HG03175 (cell line): ENCODE results near the gene LRRC8A.
"Not testable (repeated sequence)": the region's sequence is repeated elsewhere in the genome, so short reads cannot be mapped to it uniquely, and the experiment has no call there.

Experiments used
- ATAC-seq: cut with Tn5 transposase; IDR thresholded peaks from one replicate; pipeline ENCODE4 v1.9.1; 2021; ENCODE audit warnings: mild to moderate bottlenecking, moderate library complexity; ENCODE audit not compliant: unreplicated experiment

The LRRC8A gene

DNA sequence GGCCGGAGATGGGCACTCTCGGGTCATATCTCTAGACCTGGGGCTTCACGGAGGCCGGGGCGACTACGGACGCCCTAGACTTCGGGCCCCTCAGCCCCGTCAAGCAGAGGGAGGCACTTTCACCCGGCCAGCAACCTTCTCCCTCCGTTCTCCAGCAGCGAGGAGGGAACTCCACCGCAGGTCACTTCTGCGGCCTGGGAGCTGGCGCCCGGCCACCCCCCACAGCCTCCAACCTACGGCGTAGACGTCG, 65.3 kb downstream of the LRRC8A start:
- peak; percentile 27 for ATAC-seq

DNA sequence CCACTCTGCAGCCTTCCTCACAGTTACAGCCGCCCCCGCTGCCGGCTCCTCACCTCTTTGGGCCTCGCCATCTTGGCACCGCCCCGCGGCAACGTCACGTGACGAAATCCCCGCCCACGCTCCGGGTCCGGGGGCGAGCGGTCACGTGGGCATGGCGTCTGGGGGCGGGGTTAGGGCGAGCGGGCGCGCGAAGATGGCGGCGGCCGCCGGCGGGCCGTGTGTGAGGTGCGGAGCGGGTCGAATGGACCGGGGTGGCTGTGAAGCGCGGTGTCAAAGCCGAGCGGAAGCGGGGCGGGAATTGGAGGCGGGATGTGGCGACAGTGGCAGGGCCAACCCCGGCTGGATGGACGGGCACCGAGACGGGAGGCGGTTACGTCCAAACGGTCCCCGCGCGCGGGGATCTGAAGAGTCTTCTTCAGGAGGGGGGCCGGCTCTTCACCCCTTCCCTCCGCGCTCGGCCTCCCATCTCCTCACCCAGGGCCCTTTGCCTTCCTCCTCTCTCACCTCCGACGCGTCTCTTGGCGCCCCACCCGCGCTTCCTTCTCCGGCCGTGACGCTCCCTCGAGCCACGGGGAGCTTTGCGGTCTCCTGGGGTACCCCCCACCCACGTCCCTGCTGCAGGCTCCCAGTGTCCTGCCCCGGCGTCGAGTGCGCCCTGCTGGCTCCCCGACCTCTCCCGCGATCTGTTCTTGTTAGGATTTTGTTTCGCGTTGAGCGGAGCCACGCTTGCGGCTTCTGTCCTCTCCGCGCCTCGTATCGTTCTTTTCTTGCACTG, 65.8 kb downstream of the LRRC8A start, which contains the start of the genes DOLK and NUP188:
DOLK (minus strand) TSS at position 77 of the 775 bp plus-strand sequence. CDS start 300 bp downstream, outside the sequence.
NUP188 (plus strand) TSS at position 173 of the 775 bp plus-strand sequence; CDS start at position 194, 21 bp downstream.
- ATAC-seq: peak; percentile 80

DNA sequence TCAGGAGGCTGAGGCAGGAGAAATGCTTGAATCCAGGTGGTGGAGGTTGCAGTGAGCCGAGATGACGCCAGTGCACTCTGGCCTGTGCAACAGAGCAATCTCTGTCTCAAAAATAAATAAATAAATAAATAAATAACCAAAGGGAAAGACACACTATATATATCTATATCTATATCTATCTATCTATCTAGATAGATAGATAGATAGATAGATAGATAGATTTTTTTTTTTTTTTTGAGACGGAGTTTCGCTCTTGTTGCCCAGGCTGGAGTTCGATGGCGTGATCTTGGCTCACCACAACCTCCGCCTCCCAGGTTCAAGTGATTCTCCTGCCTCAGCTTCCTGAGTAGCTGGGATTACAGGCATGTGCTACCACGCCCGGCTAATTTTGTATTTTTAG, 79.5 kb downstream of the LRRC8A start:
- not testable (repeated sequence) for ATAC-seq
